Liver (tissue), 3 donors: Measurements from ENCODE around the gene DLEC1.

Source experiments
- ATF3 ChIP-seq: IDR thresholded peaks from 2 replicates; pipeline ENCODE4 v1.6.1; 2016; ENCODE audit warnings: antibody characterized with exemption
- CTCF ChIP-seq: fragments of 150-350 bp; IDR thresholded peaks from 2 replicates; pipeline ENCODE4 v1.5.1; 2017; ENCODE audit warnings: improper control_type of control experiment, low read depth, low read length; ENCODE audit not compliant: missing input control
- EGR1 ChIP-seq, 2 donors: IDR thresholded peaks; 2 replicates each; pipeline ENCODE4 v1.6.1; 2016 to 2018; ENCODE audit warnings: antibody characterized with exemption in 2 of 2, low read depth in 2 of 2
- FOXA1 ChIP-seq: IDR thresholded peaks from 2 replicates; pipeline ENCODE4 v1.6.1; 2016; ENCODE audit warnings: antibody characterized with exemption
- GABPA ChIP-seq, 2 donors: IDR thresholded peaks in 1 of 2; conservative IDR thresholded peaks in 1 of 2; 2 replicates each; pipeline ENCODE4 v1.6.1; 2016; ENCODE audit warnings: antibody characterized with exemption in 2 of 2, mild to moderate bottlenecking in 1 of 2, moderate library complexity in 1 of 2
- JUND ChIP-seq, 2 donors: IDR thresholded peaks; 2 replicates each; pipeline ENCODE4 v1.6.1; 2016; ENCODE audit warnings: antibody characterized with exemption in 2 of 2
- MAX ChIP-seq: IDR thresholded peaks from 2 replicates; pipeline ENCODE4 v1.6.1; 2016; ENCODE audit warnings: antibody characterized with exemption
- RAD21 ChIP-seq, 2 donors: IDR thresholded peaks; 2 replicates each; pipeline ENCODE4 v1.6.1; 2016; ENCODE audit warnings: antibody characterized with exemption in 2 of 2, mild to moderate bottlenecking in 2 of 2
- SP1 ChIP-seq: IDR thresholded peaks from 2 replicates; pipeline ENCODE4 v1.6.1; 2018; ENCODE audit warnings: antibody characterized with exemption, mild to moderate bottlenecking
- TAF1 ChIP-seq: conservative IDR thresholded peaks from 2 replicates; pipeline ENCODE4 v1.6.1; 2016; ENCODE audit warnings: antibody characterized with exemption, mild to moderate bottlenecking
- YY1 ChIP-seq: IDR thresholded peaks from 2 replicates; pipeline ENCODE4 v1.6.1; 2016; ENCODE audit warnings: antibody characterized with exemption, mild to moderate bottlenecking
- TF ChIP-seq, protein P1 (sequence below): IDR thresholded peaks from 2 replicates; pipeline ENCODE4 v1.6.1; 2016; ENCODE audit warnings: antibody characterized with exemption, mild to moderate bottlenecking
- TF ChIP-seq, protein P2 (sequence below): IDR thresholded peaks from 2 replicates; pipeline ENCODE4 v1.6.1; 2016; ENCODE audit warnings: antibody characterized with exemption
- donor health status: healthy.
- donor health status: healthy.

DNA sequence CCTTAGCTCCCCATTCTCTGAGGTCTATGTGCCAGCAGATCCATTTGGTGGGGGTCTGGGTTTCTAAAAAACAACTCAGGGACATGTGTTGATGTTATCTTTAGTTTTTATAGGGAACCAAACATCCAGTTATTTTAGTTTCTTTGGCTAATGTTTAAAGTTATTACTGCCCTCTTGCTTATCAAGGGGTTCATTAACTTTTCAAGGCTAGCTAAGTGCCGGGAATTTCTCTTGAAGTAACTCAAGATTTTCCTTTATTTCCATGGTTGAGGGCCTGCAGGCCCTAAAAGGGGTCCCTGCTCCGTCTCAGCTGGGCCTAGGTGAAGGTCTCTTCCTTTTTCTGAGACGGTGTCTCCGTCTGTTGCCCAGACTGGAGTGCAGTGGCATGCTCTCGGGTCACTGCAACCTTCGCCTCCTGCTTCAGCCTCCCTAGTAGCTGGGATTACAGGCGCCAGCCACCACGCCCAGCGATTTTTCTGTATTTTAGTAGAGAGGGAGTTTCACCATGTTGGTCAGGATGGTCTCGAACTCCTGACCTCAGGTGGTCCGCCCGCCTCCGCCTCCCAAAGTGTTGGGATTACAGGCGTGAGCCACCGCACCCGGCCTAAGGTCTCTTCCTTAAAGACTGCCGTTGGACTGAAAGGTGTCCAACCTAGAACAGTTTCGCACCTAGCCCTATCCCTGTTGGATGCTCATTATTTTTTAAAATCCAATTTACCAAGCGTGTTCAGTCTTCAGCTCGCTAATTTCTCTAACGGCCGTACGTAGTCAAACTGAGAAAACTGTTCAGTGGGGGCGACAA is 125.0 kb downstream of the DLEC1 start:
- TF ChIP-seq CTCF, result no peak
- no peak for TF ChIP-seq ATF3
- TF ChIP-seq RAD21 (IDR thresholded peaks at IDR 0.05), result no peak
- no peak for TF ChIP-seq YY1
- no peak for TF ChIP-seq TAF1
- TF ChIP-seq MAX, result no peak
- TF ChIP-seq, protein P1, sequence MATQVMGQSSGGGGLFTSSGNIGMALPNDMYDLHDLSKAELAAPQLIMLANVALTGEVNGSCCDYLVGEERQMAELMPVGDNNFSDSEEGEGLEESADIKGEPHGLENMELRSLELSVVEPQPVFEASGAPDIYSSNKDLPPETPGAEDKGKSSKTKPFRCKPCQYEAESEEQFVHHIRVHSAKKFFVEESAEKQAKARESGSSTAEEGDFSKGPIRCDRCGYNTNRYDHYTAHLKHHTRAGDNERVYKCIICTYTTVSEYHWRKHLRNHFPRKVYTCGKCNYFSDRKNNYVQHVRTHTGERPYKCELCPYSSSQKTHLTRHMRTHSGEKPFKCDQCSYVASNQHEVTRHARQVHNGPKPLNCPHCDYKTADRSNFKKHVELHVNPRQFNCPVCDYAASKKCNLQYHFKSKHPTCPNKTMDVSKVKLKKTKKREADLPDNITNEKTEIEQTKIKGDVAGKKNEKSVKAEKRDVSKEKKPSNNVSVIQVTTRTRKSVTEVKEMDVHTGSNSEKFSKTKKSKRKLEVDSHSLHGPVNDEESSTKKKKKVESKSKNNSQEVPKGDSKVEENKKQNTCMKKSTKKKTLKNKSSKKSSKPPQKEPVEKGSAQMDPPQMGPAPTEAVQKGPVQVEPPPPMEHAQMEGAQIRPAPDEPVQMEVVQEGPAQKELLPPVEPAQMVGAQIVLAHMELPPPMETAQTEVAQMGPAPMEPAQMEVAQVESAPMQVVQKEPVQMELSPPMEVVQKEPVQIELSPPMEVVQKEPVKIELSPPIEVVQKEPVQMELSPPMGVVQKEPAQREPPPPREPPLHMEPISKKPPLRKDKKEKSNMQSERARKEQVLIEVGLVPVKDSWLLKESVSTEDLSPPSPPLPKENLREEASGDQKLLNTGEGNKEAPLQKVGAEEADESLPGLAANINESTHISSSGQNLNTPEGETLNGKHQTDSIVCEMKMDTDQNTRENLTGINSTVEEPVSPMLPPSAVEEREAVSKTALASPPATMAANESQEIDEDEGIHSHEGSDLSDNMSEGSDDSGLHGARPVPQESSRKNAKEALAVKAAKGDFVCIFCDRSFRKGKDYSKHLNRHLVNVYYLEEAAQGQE, result no peak
- TF ChIP-seq EGR1 (IDR thresholded peaks at IDR 0.05; ENCODE audit: low read depth in 2 of 2), result no peak
- no peak for TF ChIP-seq JUND (IDR thresholded peaks at IDR 0.05)
- TF ChIP-seq FOXA1, result no peak
- TF ChIP-seq GABPA (IDR thresholded peaks at IDR 0.05 in 1 of 2, conservative IDR thresholded peaks at IDR 0.05 in 1 of 2), result no peak
- TF ChIP-seq, protein P2, sequence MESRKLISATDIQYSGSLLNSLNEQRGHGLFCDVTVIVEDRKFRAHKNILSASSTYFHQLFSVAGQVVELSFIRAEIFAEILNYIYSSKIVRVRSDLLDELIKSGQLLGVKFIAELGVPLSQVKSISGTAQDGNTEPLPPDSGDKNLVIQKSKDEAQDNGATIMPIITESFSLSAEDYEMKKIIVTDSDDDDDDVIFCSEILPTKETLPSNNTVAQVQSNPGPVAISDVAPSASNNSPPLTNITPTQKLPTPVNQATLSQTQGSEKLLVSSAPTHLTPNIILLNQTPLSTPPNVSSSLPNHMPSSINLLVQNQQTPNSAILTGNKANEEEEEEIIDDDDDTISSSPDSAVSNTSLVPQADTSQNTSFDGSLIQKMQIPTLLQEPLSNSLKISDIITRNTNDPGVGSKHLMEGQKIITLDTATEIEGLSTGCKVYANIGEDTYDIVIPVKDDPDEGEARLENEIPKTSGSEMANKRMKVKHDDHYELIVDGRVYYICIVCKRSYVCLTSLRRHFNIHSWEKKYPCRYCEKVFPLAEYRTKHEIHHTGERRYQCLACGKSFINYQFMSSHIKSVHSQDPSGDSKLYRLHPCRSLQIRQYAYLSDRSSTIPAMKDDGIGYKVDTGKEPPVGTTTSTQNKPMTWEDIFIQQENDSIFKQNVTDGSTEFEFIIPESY, result no peak
- TF ChIP-seq SP1, result no peak
